IMR-90 (cell line): ENCODE data around the gene SPACA5. TPM values are rescaled to one million over a fixed set of nuclear protein-coding genes. Genes with fewer than 3 reads are reported as not detected.

ENCODE experiments used
- ATAC-seq: fragments of 200-7000 bp; cut with Tn5 transposase; 2 replicates; pipeline ENCODE4 v1.9.1; 2020; ENCODE audit warnings: low read depth, mild to moderate bottlenecking, moderate library complexity
- BruUV-seq: library from RNA; stranded (reverse); fragments of 400-500 nt; replicated peaks from 2 replicates; lab custom pipeline; 2021; lab: Mats Ljungman, UMichigan
- CTCF ChIA-PET: fragments of 300-600 bp; formaldehyde crosslinking; extraction: SDS; loops from one replicate; lab custom pipeline; 2021; ENCODE audit warnings: antibody characterized with exemption; lab: Yijun Ruan, JAX
- POLR2A ChIA-PET: fragments of 300-600 bp; sonication (Branson Sonifier 250); formaldehyde crosslinking; loops from one replicate; lab custom pipeline; 2022; ENCODE audit warnings: antibody characterized with exemption; ENCODE audit not compliant: unreplicated experiment; lab: Charles Lee
- DNase-seq: peaks from one replicate; pipeline ENCODE4 v3.0.0; 2013
- H2AFZ ChIP-seq: replicated peaks from 2 replicates; pipeline ENCODE3; 2013; ENCODE audit warnings: low read length, mild to moderate bottlenecking; ENCODE audit not compliant: poor library complexity
- H2AK5ac ChIP-seq: 2 replicates; pipeline ENCODE4 v1.6.1; 2013; ENCODE audit warnings: low read depth, low read length, inconsistent platforms
- H2AK9ac ChIP-seq: replicated peaks from 2 replicates; pipeline ENCODE3; 2013; ENCODE audit warnings: mild to moderate bottlenecking, low read depth, low read length, moderate library complexity; ENCODE audit not compliant: poor library complexity
- H2BK120ac ChIP-seq: 2 replicates; pipeline ENCODE4 v1.6.1; 2013; ENCODE audit warnings: low read depth, low read length, inconsistent platforms
- H2BK15ac ChIP-seq: 3 replicates; pipeline ENCODE4 v1.6.1; 2013; ENCODE audit warnings: low read depth, low read length, inconsistent platforms
- H2BK20ac ChIP-seq: 2 replicates; pipeline ENCODE4 v1.6.1; 2013; ENCODE audit warnings: low read depth, mild to moderate bottlenecking, inconsistent platforms, low read length, moderate library complexity
- H2BK5ac ChIP-seq: 2 replicates; pipeline ENCODE4 v1.6.1; 2013; ENCODE audit warnings: mild to moderate bottlenecking, low read depth, low read length, inconsistent platforms; ENCODE audit not compliant: poor library complexity, severe bottlenecking
- H3K14ac ChIP-seq: replicated peaks from 2 replicates; pipeline ENCODE4 v1.6.1; 2013; ENCODE audit warnings: low read depth, low read length, inconsistent platforms
- H3K18ac ChIP-seq: 2 replicates; pipeline ENCODE4 v1.6.1; 2013; ENCODE audit warnings: low read depth, low read length, control low read depth
- H3K23ac ChIP-seq: 2 replicates; pipeline ENCODE4 v1.6.1; 2013; ENCODE audit warnings: low read depth, low read length, inconsistent platforms
- H3K27ac ChIP-seq: 2 replicates; pipeline ENCODE4 v1.5.1; 2013; ENCODE audit warnings: mild to moderate bottlenecking, control low read depth, low read length; ENCODE audit not compliant: insufficient read depth
- H3K27me3 ChIP-seq: 2 replicates; pipeline ENCODE4 v1.6.1; 2013; ENCODE audit warnings: low read length; ENCODE audit not compliant: control insufficient read depth, insufficient read depth
- H3K36me3 ChIP-seq: 2 replicates; pipeline ENCODE4 v1.6.1; 2013; ENCODE audit warnings: low read length, mixed read lengths; ENCODE audit not compliant: control insufficient read depth, insufficient read depth
- H3K4ac ChIP-seq: 2 replicates; pipeline ENCODE4 v1.6.1; 2013; ENCODE audit warnings: low read depth, low read length, inconsistent platforms
- H3K4me1 ChIP-seq: 2 replicates; pipeline ENCODE4 v1.6.1; 2013; ENCODE audit warnings: low read length, mixed read lengths; ENCODE audit not compliant: control insufficient read depth, insufficient read depth
- H3K4me2 ChIP-seq: 2 replicates; pipeline ENCODE4 v1.6.1; 2013; ENCODE audit warnings: low read depth, mild to moderate bottlenecking, control low read depth, low read length, moderate library complexity
- H3K4me3 ChIP-seq: 2 replicates; pipeline ENCODE4 v1.5.1; 2013; ENCODE audit warnings: low read depth, mild to moderate bottlenecking, control low read depth, low read length, moderate library complexity; ENCODE audit not compliant: insufficient read depth
- H3K56ac ChIP-seq: 2 replicates; pipeline ENCODE4 v1.6.1; 2013; ENCODE audit warnings: low read length, inconsistent platforms; ENCODE audit not compliant: insufficient read depth; ENCODE audit errors: extremely low read depth
- H3K79me1 ChIP-seq, 2 experiments: 2 replicates each; pipeline ENCODE4 v1.6.1; 2013; ENCODE audit warnings: low read length in 2 of 2, inconsistent platforms in 1 of 2, low read depth in 1 of 2
- H3K9ac ChIP-seq: 2 replicates; pipeline ENCODE4 v1.6.1; 2013; ENCODE audit warnings: low read depth, low read length, control low read depth
- H3K9me1 ChIP-seq: 2 replicates; pipeline ENCODE4 v1.6.1; 2013; ENCODE audit warnings: low read length, inconsistent platforms; ENCODE audit not compliant: insufficient read depth
- H3K9me3 ChIP-seq: 2 replicates; pipeline ENCODE4 v1.6.1; 2013; ENCODE audit warnings: low read length; ENCODE audit not compliant: control insufficient read depth, insufficient read depth
- H4K20me1 ChIP-seq: 2 replicates; pipeline ENCODE4 v1.6.1; 2013; ENCODE audit warnings: low read length, inconsistent platforms; ENCODE audit not compliant: insufficient read depth
- H4K5ac ChIP-seq: 2 replicates; pipeline ENCODE4 v1.6.1; 2013; ENCODE audit warnings: mild to moderate bottlenecking, low read depth, low read length, control low read depth
- H4K8ac ChIP-seq, 2 experiments: 2 replicates each; pipeline ENCODE4 v1.6.1; 2013; ENCODE audit warnings: low read depth in 2 of 2, low read length in 2 of 2, control low read depth in 1 of 2, inconsistent platforms in 1 of 2
- H4K91ac ChIP-seq: 2 replicates; pipeline ENCODE4 v1.6.1; 2013; ENCODE audit warnings: low read depth, low read length, inconsistent platforms; ENCODE audit not compliant: insufficient read depth
- CEBPB ChIP-seq: IDR thresholded peaks from 2 replicates; pipeline ENCODE4 v1.6.1; 2012; ENCODE audit warnings: low read depth, low read length, improper control_type of control experiment
- CHD1 ChIP-seq: IDR thresholded peaks from 2 replicates; pipeline ENCODE4 v1.6.1; 2012; ENCODE audit warnings: low read depth, low read length, improper control_type of control experiment
- FOS ChIP-seq: fragments of 150-350 bp; IDR thresholded peaks from 2 replicates; pipeline ENCODE4 v1.6.1; 2016; ENCODE audit warnings: low read depth, low read length
- MAFK ChIP-seq: IDR thresholded peaks from 2 replicates; pipeline ENCODE4 v1.6.1; 2012; ENCODE audit warnings: low read depth, low read length, improper control_type of control experiment
- MAZ ChIP-seq: IDR thresholded peaks from 2 replicates; pipeline ENCODE4 v1.6.1; 2012; ENCODE audit warnings: low read depth, mild to moderate bottlenecking, low read length, improper control_type of control experiment, moderate library complexity, borderline replicate concordance
- MXI1 ChIP-seq: IDR thresholded peaks from 2 replicates; pipeline ENCODE4 v1.6.1; 2012; ENCODE audit warnings: low read depth, mild to moderate bottlenecking, low read length, moderate library complexity, borderline replicate concordance
- NFE2L2 ChIP-seq: fragments of 150-350 bp; IDR thresholded peaks from 2 replicates; pipeline ENCODE4 v1.6.1; 2016; ENCODE audit warnings: low read depth, mild to moderate bottlenecking, low read length
- POLR2A ChIP-seq: IDR thresholded peaks from 2 replicates; pipeline ENCODE4 v1.6.1; 2012; ENCODE audit warnings: mild to moderate bottlenecking, low read depth, low read length
- RCOR1 ChIP-seq: IDR thresholded peaks from 2 replicates; pipeline ENCODE4 v1.6.1; 2012; ENCODE audit warnings: mild to moderate bottlenecking, low read length, improper control_type of control experiment; ENCODE audit not compliant: insufficient replicate concordance
- RFX5 ChIP-seq: IDR thresholded peaks from 2 replicates; pipeline ENCODE4 v1.8.0; 2012; ENCODE audit warnings: low read depth, mild to moderate bottlenecking, low read length, moderate library complexity
- WGBS, 2 experiments: methylation state at CpG; one replicate each; pipeline versions ENCODE4 v1.1.5 to v1.1.7; 2013; ENCODE audit warnings: missing lambda C conversion rate in 2 of 2; ENCODE audit not compliant: insufficient read length in 1 of 2; ENCODE audit errors: extremely low coverage in 2 of 2; 5-methylcytosine and 5-hydroxymethylcytosine counted together
- dilution Hi-C: fragments of 300-500 bp; cut with HindIII; formaldehyde crosslinking; loops from one replicate; pipeline ENCODE4 v1.14.3; 2018; ENCODE audit warnings: low sequenced_read_pairs; ENCODE audit not compliant: unreplicated experiment
- in situ Hi-C: fragments of 300-500 bp; cut with MboI; formaldehyde crosslinking; loops from 3 replicates; pipeline ENCODE4 v1.14.3; 2019; ENCODE audit warnings: low sequenced_read_pairs, inconsistent platforms, mixed read lengths
- intact Hi-C: fragments of 100-400 bp; cut with micrococcal nuclease; formaldehyde crosslinking; loops from 2 replicates; pipeline ENCODE4 v1.10.0; 2022
- polyA plus RNA-seq, 3 experiments: library from polyadenylated mRNA; depleted of rRNA; stranded (reverse); fragments of >200 nt; gene quantifications; 2 replicates each; pipeline ENCODE4 v1.2.3, GENCODE V29; 2012; ENCODE audit warnings: low replicate concordance in 1 of 3
- total RNA-seq: library from RNA; depleted of rRNA; stranded (reverse); fragments of >200 nt; gene quantifications from 2 replicates; pipeline ENCODE4 v1.2.3, GENCODE V29; 2012
- TF ChIP-seq, protein P1 (sequence below): conservative IDR thresholded peaks from 2 replicates; pipeline ENCODE4 v1.5.1; 2012; ENCODE audit warnings: mild to moderate bottlenecking, low read depth, low read length, improper control_type of control experiment
- TF ChIP-seq, protein P2 (sequence below): fragments of 150-350 bp; IDR thresholded peaks from 2 replicates; pipeline ENCODE4 v1.6.1; 2017; ENCODE audit warnings: mild to moderate bottlenecking, antibody characterized with exemption, low read length, low read depth
- TF ChIP-seq, protein P3 (sequence below): fragments of 150-350 bp; IDR thresholded peaks from 2 replicates; pipeline ENCODE4 v1.6.1; 2016; ENCODE audit warnings: low read depth, mild to moderate bottlenecking, low read length, moderate library complexity, borderline replicate concordance

Gene SPACA5
- total and polyA plus RNA-seq, 2 of the 4 experiments (the other 2 are of a cell fraction) = not detected

- Histone ChIP-seq H3K14ac (no peak overlapping the region), H3K4me3 (no peak overlapping the region), H4K5ac (no peak overlapping the region), H4K8ac (no peak overlapping the region), H3K9me1 (no peaks in the 10 kb centered on the region), H2AFZ (no peak overlapping the region), H3K4me2 (no peak overlapping the region), H3K79me1 (peaks cover 4 to 5% of the 10 kb centered on the region in 2 experiments; a peak in 1 of 4 replicates), H2BK5ac (no peak overlapping the region), H3K4ac (no peak overlapping the region), H3K9me3 (peaks cover 10% of the 10 kb centered on the region), H2AK5ac (no peak overlapping the region), H3K18ac (no peak overlapping the region), H3K56ac (no peak overlapping the region), H3K23ac (no peak overlapping the region), H3K27me3 (no peaks in the 10 kb centered on the region), H2AK9ac (no peak overlapping the region), H2BK120ac (no peak overlapping the region), H3K4me1 (no peaks in the 10 kb centered on the region; the same call in 1 of the 2 replicates), H2BK20ac (no peak overlapping the region), H2BK15ac (no peak overlapping the region), H4K20me1 (no peaks in the 10 kb centered on the region), H4K91ac (no peak overlapping the region), H3K9ac (no peak overlapping the region), H3K27ac (no peak overlapping the region), H3K36me3 (peaks cover 5% of the 10 kb centered on the region; the same call in 1 of the 2 replicates)
- intact Hi-C loops (no loop called here), dilution Hi-C loops (no loop called here), in situ Hi-C loops (no loop called here)
- no TSS peak for BruUV-seq
- POLR2A ChIA-PET = no interaction called here
- WGBS, 2 experiments = no CpG with 5 or more reads among the region's 2 CpGs
- DNase-seq (no peak), ATAC-seq (no peak)
- TF ChIP-seq, protein P1, sequence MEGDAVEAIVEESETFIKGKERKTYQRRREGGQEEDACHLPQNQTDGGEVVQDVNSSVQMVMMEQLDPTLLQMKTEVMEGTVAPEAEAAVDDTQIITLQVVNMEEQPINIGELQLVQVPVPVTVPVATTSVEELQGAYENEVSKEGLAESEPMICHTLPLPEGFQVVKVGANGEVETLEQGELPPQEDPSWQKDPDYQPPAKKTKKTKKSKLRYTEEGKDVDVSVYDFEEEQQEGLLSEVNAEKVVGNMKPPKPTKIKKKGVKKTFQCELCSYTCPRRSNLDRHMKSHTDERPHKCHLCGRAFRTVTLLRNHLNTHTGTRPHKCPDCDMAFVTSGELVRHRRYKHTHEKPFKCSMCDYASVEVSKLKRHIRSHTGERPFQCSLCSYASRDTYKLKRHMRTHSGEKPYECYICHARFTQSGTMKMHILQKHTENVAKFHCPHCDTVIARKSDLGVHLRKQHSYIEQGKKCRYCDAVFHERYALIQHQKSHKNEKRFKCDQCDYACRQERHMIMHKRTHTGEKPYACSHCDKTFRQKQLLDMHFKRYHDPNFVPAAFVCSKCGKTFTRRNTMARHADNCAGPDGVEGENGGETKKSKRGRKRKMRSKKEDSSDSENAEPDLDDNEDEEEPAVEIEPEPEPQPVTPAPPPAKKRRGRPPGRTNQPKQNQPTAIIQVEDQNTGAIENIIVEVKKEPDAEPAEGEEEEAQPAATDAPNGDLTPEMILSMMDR = no peak
- TF ChIP-seq RFX5 (no peak), MXI1 (no peak), MAZ (no peak), POLR2A (no peak), MAFK (no peak), NFE2L2 (no peak), CHD1 (no peak), RCOR1 (no peak), CEBPB (no peak), FOS (no peak)
- TF ChIP-seq, protein P2, sequence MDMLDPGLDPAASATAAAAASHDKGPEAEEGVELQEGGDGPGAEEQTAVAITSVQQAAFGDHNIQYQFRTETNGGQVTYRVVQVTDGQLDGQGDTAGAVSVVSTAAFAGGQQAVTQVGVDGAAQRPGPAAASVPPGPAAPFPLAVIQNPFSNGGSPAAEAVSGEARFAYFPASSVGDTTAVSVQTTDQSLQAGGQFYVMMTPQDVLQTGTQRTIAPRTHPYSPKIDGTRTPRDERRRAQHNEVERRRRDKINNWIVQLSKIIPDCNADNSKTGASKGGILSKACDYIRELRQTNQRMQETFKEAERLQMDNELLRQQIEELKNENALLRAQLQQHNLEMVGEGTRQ = no peak
- TF ChIP-seq, protein P3, sequence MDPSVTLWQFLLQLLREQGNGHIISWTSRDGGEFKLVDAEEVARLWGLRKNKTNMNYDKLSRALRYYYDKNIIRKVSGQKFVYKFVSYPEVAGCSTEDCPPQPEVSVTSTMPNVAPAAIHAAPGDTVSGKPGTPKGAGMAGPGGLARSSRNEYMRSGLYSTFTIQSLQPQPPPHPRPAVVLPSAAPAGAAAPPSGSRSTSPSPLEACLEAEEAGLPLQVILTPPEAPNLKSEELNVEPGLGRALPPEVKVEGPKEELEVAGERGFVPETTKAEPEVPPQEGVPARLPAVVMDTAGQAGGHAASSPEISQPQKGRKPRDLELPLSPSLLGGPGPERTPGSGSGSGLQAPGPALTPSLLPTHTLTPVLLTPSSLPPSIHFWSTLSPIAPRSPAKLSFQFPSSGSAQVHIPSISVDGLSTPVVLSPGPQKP = no peak
- CTCF ChIA-PET = no interaction called here
Observed at GRCh38 chrX:47992669-47993068, 14.1 kb upstream of the SPACA5 start.
